Measurements from ENCODE around the gene COPA.
"Not testable (repeated sequence)": the region's sequence is repeated elsewhere in the genome, so short reads cannot be mapped to it uniquely, and the experiment has no call there.

GRCh38 chr1:160287769-160288168 lies 55.3 kb downstream of the COPA start:
- TF ChIP-seq CTCF, POLR2A (IDR thresholded peaks at IDR 0.05): not testable (repeated sequence)
